ENCODE data around the gene POMGNT2.

POMGNT2 gene

GRCh38 chr3:43059456-43059855 is 46.4 kb downstream of the POMGNT2 start:
- CTCF ChIA-PET = no interaction called here
- POLR2A ChIA-PET = no interaction called here
- DNase-seq (ENCODE audit: extremely low spot score) = no peak
- no peak for TF ChIP-seq FOXK2 (IDR thresholded peaks at IDR 0.05)
- no peak for TF ChIP-seq LEF1 (IDR thresholded peaks at IDR 0.05; ENCODE audit: borderline replicate concordance)
- TF ChIP-seq NFRKB (IDR thresholded peaks at IDR 0.05) = no peak
- TF ChIP-seq SUZ12 (IDR thresholded peaks at IDR 0.05) = no peak

- TF ChIP-seq FOXM1 (IDR thresholded peaks at IDR 0.05; ENCODE audit: borderline replicate concordance) (no peak), ELF4 (IDR thresholded peaks at IDR 0.05) (no peak), FOXA1 (IDR thresholded peaks at IDR 0.05) (no peak), NFRKB (IDR thresholded peaks at IDR 0.05) (no peak)
- TF ChIP-seq, protein P1, sequence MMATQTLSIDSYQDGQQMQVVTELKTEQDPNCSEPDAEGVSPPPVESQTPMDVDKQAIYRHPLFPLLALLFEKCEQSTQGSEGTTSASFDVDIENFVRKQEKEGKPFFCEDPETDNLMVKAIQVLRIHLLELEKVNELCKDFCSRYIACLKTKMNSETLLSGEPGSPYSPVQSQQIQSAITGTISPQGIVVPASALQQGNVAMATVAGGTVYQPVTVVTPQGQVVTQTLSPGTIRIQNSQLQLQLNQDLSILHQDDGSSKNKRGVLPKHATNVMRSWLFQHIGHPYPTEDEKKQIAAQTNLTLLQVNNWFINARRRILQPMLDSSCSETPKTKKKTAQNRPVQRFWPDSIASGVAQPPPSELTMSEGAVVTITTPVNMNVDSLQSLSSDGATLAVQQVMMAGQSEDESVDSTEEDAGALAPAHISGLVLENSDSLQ (IDR thresholded peaks at IDR 0.05) = no peak
- ChIA-PET POLR2A (no interaction called here), CTCF (interaction anchor here (0.6 kb wide), 1 partner anchor 343 kb away, joined by 3 read pairs; no protein-coding TSS in a partner anchor)
- no peak for DNase-seq (ENCODE audit: extremely low spot score)
These were observed 49.8 kb downstream of the POMGNT2 start for GRCh38 chr3:43055806-43056770.

DNA sequence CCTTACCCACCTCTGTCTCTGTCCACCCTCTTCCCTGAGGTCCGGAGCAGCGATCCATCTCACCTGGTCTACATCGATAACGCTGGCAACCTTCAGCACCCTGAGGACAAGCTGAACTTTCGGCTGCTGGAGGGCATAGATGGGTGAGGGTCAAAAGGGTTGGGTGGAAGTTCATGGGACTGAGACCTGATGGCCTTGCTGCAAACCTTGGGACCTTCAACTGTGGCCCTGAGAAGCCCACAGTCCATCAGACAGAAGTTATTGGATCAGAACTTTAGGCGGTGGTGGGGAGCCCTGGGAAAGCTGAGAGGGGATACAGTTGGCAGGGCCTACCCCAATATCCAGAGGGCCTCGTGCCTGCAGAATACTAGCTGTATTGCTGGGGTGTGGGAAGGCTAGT is 50.5 kb downstream of the POMGNT2 start:
- CTCF ChIA-PET = interaction anchor here (0.6 kb wide), 1 partner anchor 342 kb away, joined by 3 read pairs; no protein-coding TSS in a partner anchor
- no peak for TF ChIP-seq LEF1 (IDR thresholded peaks at IDR 0.05; ENCODE audit: borderline replicate concordance)
- no peak for TF ChIP-seq TARDBP (IDR thresholded peaks at IDR 0.05)
- no peak for TF ChIP-seq FOXA1 (IDR thresholded peaks at IDR 0.05)
- TF ChIP-seq FOXM1 (IDR thresholded peaks at IDR 0.05; ENCODE audit: borderline replicate concordance) = no peak
- no peak for TF ChIP-seq SUZ12 (IDR thresholded peaks at IDR 0.05)
- TF ChIP-seq, protein P1 (IDR thresholded peaks at IDR 0.05) = no peak
- no peak for TF ChIP-seq ARNT (IDR thresholded peaks at IDR 0.05)
- no peak for TF ChIP-seq SP1 (IDR thresholded peaks at IDR 0.05)
- TF ChIP-seq ZNF384 (IDR thresholded peaks at IDR 0.05) = no peak
- no peak for TF ChIP-seq BHLHE40 (IDR thresholded peaks at IDR 0.05; ENCODE audit: borderline replicate concordance)
- no peak for TF ChIP-seq L3MBTL2 (conservative IDR thresholded peaks at IDR 0.05)
- no peak for TF ChIP-seq HDGF (IDR thresholded peaks at IDR 0.05; ENCODE audit: borderline replicate concordance)
- no peak for TF ChIP-seq FOXK2 (IDR thresholded peaks at IDR 0.05)
- TF ChIP-seq CTBP1 (IDR thresholded peaks at IDR 0.05; ENCODE audit: borderline replicate concordance) = no peak
- TF ChIP-seq NFRKB (IDR thresholded peaks at IDR 0.05) = no peak
- TF ChIP-seq ELF4 (IDR thresholded peaks at IDR 0.05) = no peak
- DNase-seq (ENCODE audit: extremely low spot score) = no peak
- POLR2A ChIA-PET = no interaction called here

- ChIA-PET POLR2A (no interaction called here), CTCF (interaction anchor here (1.0 kb wide), 1 partner anchor 93 kb away, joined by 3 read pairs; no protein-coding TSS in a partner anchor)
- TF ChIP-seq ELF4 (IDR thresholded peaks at IDR 0.05) (no peak), L3MBTL2 (conservative IDR thresholded peaks at IDR 0.05) (no peak), SP1 (IDR thresholded peaks at IDR 0.05) (no peak), SUZ12 (IDR thresholded peaks at IDR 0.05) (no peak), TARDBP (IDR thresholded peaks at IDR 0.05) (no peak), BHLHE40 (IDR thresholded peaks at IDR 0.05; ENCODE audit: borderline replicate concordance) (no peak), LEF1 (IDR thresholded peaks at IDR 0.05; ENCODE audit: borderline replicate concordance) (no peak), ZNF384 (IDR thresholded peaks at IDR 0.05) (no peak), NFRKB (IDR thresholded peaks at IDR 0.05) (no peak), HDGF (IDR thresholded peaks at IDR 0.05; ENCODE audit: borderline replicate concordance) (no peak), FOXM1 (IDR thresholded peaks at IDR 0.05; ENCODE audit: borderline replicate concordance) (no peak)
- TF ChIP-seq, protein P1 (IDR thresholded peaks at IDR 0.05) = no peak
- no peak for DNase-seq (ENCODE audit: extremely low spot score)
These were observed 51.1 kb downstream of the POMGNT2 start for GRCh38 chr3:43054754-43055153.

GRCh38 chr3:43053291-43053690 is 52.6 kb downstream of the POMGNT2 start:
- ChIA-PET CTCF (no interaction called here), POLR2A (no interaction called here)
- no peak for DNase-seq (ENCODE audit: extremely low spot score)
- no peak for TF ChIP-seq HDGF (IDR thresholded peaks at IDR 0.05; ENCODE audit: borderline replicate concordance)
- no peak for TF ChIP-seq SP1 (IDR thresholded peaks at IDR 0.05)
- TF ChIP-seq, protein P1 (IDR thresholded peaks at IDR 0.05) = no peak
- no peak for TF ChIP-seq BHLHE40 (IDR thresholded peaks at IDR 0.05; ENCODE audit: borderline replicate concordance)
- TF ChIP-seq ELF4 (IDR thresholded peaks at IDR 0.05) = no peak
- no peak for TF ChIP-seq NFRKB (IDR thresholded peaks at IDR 0.05)
- TF ChIP-seq FOXA1 (IDR thresholded peaks at IDR 0.05) = no peak
- TF ChIP-seq LEF1 (IDR thresholded peaks at IDR 0.05; ENCODE audit: borderline replicate concordance) = no peak
- no peak for TF ChIP-seq FOXM1 (IDR thresholded peaks at IDR 0.05; ENCODE audit: borderline replicate concordance)
- no peak for TF ChIP-seq L3MBTL2 (conservative IDR thresholded peaks at IDR 0.05)
- TF ChIP-seq SUZ12 (IDR thresholded peaks at IDR 0.05) = no peak
- TF ChIP-seq FOXK2 (IDR thresholded peaks at IDR 0.05) = no peak
- no peak for TF ChIP-seq CTBP1 (IDR thresholded peaks at IDR 0.05; ENCODE audit: borderline replicate concordance)
- TF ChIP-seq ZNF384 (IDR thresholded peaks at IDR 0.05) = no peak
- TF ChIP-seq ARNT (IDR thresholded peaks at IDR 0.05) = no peak
- no peak for TF ChIP-seq TARDBP (IDR thresholded peaks at IDR 0.05)

Data from HEK293T (cell line).